B cell (primary cell): ENCODE measurements around the gene ZNF580.

ENCODE experiments used
- EZH2 ChIP-seq: IDR thresholded peaks from 2 replicates; pipeline ENCODE4 v1.6.1; 2012; ENCODE audit warnings: borderline replicate concordance, low read depth, mild to moderate bottlenecking, moderate library complexity, low read length; ENCODE audit not compliant: insufficient read depth, poor library complexity, severe bottlenecking
- TF ChIP-seq, protein P1 (sequence below): fragments of 200-600 bp; IDR thresholded peaks from one replicate; pipeline ENCODE4 v1.8.0; 2022; ENCODE audit warnings: antibody characterized with exemption, mild to moderate bottlenecking

DNA sequence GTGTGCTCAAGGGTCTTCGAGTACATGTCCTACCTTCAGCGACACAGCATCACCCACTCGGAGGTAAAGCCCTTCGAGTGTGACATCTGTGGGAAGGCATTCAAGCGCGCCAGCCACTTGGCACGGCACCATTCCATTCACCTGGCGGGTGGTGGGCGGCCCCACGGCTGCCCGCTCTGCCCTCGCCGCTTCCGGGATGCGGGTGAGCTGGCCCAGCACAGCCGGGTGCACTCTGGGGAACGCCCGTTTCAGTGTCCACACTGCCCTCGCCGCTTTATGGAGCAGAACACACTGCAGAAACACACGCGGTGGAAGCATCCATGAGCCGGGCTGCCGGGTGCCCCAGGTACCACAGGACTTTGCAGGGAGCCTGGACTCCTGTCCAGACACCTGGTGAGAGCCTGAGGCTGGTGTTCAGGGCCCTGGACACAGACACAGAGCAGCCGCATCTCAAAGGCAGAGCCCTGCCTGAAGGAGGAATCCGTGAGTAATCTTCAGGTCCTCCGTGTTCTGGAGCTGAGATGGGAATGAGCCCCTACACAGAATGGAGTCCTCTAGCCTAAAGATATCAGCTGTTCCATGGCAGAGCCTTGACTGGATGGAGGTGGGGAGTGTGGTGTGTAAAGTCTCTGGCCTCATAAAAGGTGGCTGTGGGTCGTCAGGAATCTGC, 4.2 kb downstream of the ZNF580 start:
- TF ChIP-seq, protein P1, sequence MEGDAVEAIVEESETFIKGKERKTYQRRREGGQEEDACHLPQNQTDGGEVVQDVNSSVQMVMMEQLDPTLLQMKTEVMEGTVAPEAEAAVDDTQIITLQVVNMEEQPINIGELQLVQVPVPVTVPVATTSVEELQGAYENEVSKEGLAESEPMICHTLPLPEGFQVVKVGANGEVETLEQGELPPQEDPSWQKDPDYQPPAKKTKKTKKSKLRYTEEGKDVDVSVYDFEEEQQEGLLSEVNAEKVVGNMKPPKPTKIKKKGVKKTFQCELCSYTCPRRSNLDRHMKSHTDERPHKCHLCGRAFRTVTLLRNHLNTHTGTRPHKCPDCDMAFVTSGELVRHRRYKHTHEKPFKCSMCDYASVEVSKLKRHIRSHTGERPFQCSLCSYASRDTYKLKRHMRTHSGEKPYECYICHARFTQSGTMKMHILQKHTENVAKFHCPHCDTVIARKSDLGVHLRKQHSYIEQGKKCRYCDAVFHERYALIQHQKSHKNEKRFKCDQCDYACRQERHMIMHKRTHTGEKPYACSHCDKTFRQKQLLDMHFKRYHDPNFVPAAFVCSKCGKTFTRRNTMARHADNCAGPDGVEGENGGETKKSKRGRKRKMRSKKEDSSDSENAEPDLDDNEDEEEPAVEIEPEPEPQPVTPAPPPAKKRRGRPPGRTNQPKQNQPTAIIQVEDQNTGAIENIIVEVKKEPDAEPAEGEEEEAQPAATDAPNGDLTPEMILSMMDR = no peak
- TF ChIP-seq EZH2 = no peak
